ENCODE results near the gene IFT52. TPM values are rescaled to one million over a fixed set of nuclear protein-coding genes. Genes with fewer than 3 reads are reported as not detected.

The IFT52 gene
- total and polyA plus RNA-seq, 7 donors, result 15.7 to 46.3 (median 30.7) TPM

DNA sequence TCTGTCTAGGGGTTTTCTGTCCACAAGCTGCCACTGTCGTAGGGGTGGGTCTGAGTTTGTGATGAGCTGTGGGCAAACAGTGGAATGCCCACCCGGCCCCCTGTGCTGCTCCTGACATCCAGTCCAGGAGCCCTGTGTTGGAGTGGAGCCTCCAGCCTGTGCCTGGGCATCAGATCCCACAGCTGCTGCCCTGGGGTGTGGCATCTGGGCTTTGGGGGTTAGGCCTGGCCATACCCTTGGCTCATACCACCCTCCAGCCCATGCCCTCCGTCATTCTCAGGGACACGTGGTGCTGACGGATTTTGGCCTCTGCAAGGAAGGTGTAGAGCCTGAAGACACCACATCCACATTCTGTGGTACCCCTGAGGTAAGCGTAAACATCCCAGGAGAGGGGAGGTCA is 19.0 kb upstream of the IFT52 start:
- H3K36me3 ChIP-seq, result no peaks in the 10 kb centered on the region

GRCh38 chr20:43572891-43573290 is 17.8 kb upstream of the IFT52 start:
- TF ChIP-seq POLR2A (IDR thresholded peaks at IDR 0.05), result no peak
- TF ChIP-seq POLR2AphosphoS5 (IDR thresholded peaks at IDR 0.05), result no peak
- TF ChIP-seq, protein P1, sequence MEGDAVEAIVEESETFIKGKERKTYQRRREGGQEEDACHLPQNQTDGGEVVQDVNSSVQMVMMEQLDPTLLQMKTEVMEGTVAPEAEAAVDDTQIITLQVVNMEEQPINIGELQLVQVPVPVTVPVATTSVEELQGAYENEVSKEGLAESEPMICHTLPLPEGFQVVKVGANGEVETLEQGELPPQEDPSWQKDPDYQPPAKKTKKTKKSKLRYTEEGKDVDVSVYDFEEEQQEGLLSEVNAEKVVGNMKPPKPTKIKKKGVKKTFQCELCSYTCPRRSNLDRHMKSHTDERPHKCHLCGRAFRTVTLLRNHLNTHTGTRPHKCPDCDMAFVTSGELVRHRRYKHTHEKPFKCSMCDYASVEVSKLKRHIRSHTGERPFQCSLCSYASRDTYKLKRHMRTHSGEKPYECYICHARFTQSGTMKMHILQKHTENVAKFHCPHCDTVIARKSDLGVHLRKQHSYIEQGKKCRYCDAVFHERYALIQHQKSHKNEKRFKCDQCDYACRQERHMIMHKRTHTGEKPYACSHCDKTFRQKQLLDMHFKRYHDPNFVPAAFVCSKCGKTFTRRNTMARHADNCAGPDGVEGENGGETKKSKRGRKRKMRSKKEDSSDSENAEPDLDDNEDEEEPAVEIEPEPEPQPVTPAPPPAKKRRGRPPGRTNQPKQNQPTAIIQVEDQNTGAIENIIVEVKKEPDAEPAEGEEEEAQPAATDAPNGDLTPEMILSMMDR (IDR thresholded peaks at IDR 0.05), result no peak
- TF ChIP-seq EP300 (IDR thresholded peaks at IDR 0.05), result no peak
- Histone ChIP-seq H3K27me3 (no peaks in the 10 kb centered on the region), H3K9me3 (no peaks in the 10 kb centered on the region), H3K36me3 (no peaks in the 10 kb centered on the region), H3K4me1 (no peaks in the 10 kb centered on the region), H3K4me3 (no peak overlapping the region), H3K27ac (no peak overlapping the region)
- 94 to 95% methylated on average over 8 of the region's 8 CpGs for WGBS, 2 donors
- intact Hi-C loops (cut with DNase I), result no loop called here
- no peak for DNase-seq

More for the DNA sequence above, 19.0 kb upstream of the IFT52 start:
- TF ChIP-seq, protein P1 (IDR thresholded peaks at IDR 0.05), result no peak
- no peak for TF ChIP-seq EP300 (IDR thresholded peaks at IDR 0.05)
- no peak for TF ChIP-seq POLR2AphosphoS5 (IDR thresholded peaks at IDR 0.05)
- no peak for TF ChIP-seq POLR2A (IDR thresholded peaks at IDR 0.05)
- intact Hi-C loops (cut with DNase I), result no loop called here
- no peak overlapping the region for H3K27ac ChIP-seq
- 89 to 93% methylated on average over 6 of the region's 6 CpGs for WGBS, 2 donors
- H3K4me1 ChIP-seq, result no peaks in the 10 kb centered on the region
- DNase-seq, result peak; percentile 36
- no peaks in the 10 kb centered on the region for H3K9me3 ChIP-seq
- no peaks in the 10 kb centered on the region for H3K27me3 ChIP-seq
- H3K4me3 ChIP-seq, result no peak overlapping the region

DNA sequence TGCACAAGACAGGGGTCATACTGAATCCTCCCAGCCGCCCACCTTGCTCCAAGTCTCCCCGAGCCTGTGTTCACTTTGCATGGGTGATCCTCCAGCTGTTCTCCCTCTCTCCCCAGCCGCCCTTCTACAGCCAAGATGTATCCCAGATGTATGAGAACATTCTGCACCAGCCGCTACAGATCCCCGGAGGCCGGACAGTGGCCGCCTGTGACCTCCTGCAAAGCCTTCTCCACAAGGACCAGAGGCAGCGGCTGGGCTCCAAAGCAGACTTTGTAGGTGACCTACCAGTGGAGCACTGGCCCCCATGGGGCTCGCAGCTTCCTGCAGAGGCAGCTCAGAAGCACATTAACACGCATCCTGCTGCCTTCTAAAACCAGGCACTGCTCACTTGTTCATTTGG is 14.6 kb upstream of the IFT52 start:
- Histone ChIP-seq H3K4me3 (no peak overlapping the region), H3K4me1 (peaks cover 0 to 7% (median 0%) of the 10 kb centered on the region in 4 donors), H3K9me3 (no peaks in the 10 kb centered on the region), H3K27ac (no peak overlapping the region), H3K27me3 (no peaks in the 10 kb centered on the region), H3K36me3 (no peaks in the 10 kb centered on the region)
- TF ChIP-seq POLR2AphosphoS5 (IDR thresholded peaks at IDR 0.05), result no peak
- no peak for DNase-seq
- 81 to 89% methylated on average over 10 of the region's 10 CpGs for WGBS, 2 donors
- intact Hi-C loops (cut with DNase I), result no loop called here

- Histone ChIP-seq H3K27ac (no peak overlapping the region), H3K9me3 (no peaks in the 10 kb centered on the region), H3K4me1 (peaks cover 0 to 7% (median 0%) of the 10 kb centered on the region in 4 donors), H3K36me3 (no peaks in the 10 kb centered on the region), H3K27me3 (no peaks in the 10 kb centered on the region), H3K4me3 (no peak overlapping the region)
- no peak for DNase-seq
- TF ChIP-seq, protein P1 (IDR thresholded peaks at IDR 0.05), result no peak
- TF ChIP-seq EP300 (IDR thresholded peaks at IDR 0.05) (no peak), POLR2A (IDR thresholded peaks at IDR 0.05) (no peak), POLR2AphosphoS5 (IDR thresholded peaks at IDR 0.05) (no peak)
- WGBS, 2 donors, result 45 to 62% methylated on average over 7 of the region's 7 CpGs
- intact Hi-C loops (cut with DNase I), result no loop called here
These were observed 10.6 kb upstream of the IFT52 start for GRCh38 chr20:43579861-43580793.

DNA sequence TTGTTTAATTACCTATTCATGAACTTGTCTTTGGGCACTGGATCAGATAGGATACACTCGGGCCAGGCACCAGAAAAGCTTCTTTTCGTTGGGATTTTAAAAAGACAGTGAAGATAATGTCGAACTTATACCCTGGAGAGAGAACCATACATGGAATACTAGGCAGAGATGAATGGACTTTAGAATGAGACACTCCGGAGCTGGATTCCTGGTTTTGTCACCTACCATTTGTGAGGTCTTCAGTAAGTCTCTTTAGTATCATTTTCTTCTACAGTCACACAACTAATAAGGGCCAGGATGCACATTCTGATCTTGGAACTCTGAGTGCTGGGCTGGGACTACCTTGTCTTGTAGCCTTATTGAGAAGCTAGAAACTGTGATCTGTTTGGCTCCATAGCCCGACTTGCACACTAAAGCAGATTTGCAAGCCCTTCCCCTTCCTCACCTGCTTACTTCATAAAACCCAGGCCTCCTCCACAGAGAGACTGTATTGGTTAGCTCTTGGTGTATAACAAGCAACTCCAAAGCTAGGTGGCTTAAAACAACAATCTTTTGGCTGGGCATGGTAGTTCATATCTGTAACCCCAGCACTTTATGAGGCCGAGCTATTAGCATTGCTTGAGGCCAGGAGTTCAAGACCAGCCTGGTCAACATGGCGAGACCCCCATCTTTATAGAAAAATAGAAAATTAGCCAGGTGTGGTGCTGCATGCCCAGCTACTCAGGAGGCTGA is 7.4 kb upstream of the IFT52 start:
- 89 to 93% methylated on average over 7 of the region's 7 CpGs for WGBS, 2 donors
- H3K4me3 ChIP-seq, result no peak overlapping the region
- H3K36me3 ChIP-seq, result no peaks in the 10 kb centered on the region
- intact Hi-C loops (cut with DNase I), result no loop called here
- no peaks in the 10 kb centered on the region for H3K27me3 ChIP-seq
- H3K27ac ChIP-seq, result no peak overlapping the region
- H3K4me1 ChIP-seq, result peaks cover 0 to 7% (median 0%) of the 10 kb centered on the region in 4 donors
- no peak for TF ChIP-seq POLR2A (IDR thresholded peaks at IDR 0.05)
- TF ChIP-seq, protein P1 (IDR thresholded peaks at IDR 0.05), result no peak
- no peak for TF ChIP-seq EP300 (IDR thresholded peaks at IDR 0.05)
- TF ChIP-seq POLR2AphosphoS5 (IDR thresholded peaks at IDR 0.05), result no peak
- no peaks in the 10 kb centered on the region for H3K9me3 ChIP-seq
- DNase-seq, result no peak
